Central memory CD4-positive, alpha-beta T cell (primary cell): ENCODE results near the gene TTC39B.

Experiments
- DNase-seq: peaks from one replicate; pipeline ENCODE4 v3.0.0; 2022

Gene TTC39B

GRCh38 chr9:15160673-15161072 lies 146.3 kb downstream of the TTC39B start:
- DNase-seq: no peak

DNA sequence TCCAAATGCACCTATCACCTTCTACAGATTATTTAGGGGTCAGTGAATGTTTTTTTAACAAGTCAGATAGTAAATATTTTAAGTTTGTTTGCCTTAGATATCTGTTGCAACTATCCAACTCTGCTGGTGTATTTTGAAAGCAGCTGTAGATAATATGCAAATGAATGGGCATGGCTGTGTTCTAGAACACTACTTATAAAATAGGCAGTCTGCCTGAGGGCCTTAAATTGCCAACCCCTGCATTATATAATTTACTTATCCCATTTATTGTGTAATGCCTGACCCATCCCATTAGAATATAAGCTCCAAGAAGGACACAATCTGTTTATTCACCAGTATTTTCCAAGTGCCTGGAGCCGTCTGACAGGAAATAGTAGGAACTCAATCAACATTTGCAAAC lies 149.0 kb downstream of the TTC39B start:
- DNase-seq: no peak

DNA sequence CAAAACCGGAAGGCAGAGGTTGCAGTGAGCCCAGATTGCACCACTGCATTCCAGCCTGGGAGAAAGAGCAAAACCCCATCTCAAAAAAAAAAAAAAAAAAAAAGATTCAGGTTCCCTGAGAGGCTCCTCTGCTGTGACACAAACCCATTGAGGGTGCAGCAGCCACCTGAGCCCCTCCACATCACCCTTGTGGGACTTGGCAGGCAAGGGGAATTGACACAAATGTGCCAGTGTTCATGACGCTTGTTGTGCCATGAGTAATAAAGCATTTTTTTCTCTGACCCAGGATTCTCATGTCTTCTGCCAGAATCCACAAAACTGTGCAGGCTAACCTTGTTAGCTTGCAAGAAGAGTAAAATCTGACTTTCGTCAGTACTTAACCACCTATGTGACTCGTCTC lies 149.6 kb downstream of the TTC39B start:
- no peak for DNase-seq

- DNase-seq: no peak
Measured at GRCh38 chr9:15156241-15156640, 150.8 kb downstream of the TTC39B start.

- DNase-seq: no peak
Measured at GRCh38 chr9:15155826-15156225, 151.2 kb downstream of the TTC39B start.

DNA sequence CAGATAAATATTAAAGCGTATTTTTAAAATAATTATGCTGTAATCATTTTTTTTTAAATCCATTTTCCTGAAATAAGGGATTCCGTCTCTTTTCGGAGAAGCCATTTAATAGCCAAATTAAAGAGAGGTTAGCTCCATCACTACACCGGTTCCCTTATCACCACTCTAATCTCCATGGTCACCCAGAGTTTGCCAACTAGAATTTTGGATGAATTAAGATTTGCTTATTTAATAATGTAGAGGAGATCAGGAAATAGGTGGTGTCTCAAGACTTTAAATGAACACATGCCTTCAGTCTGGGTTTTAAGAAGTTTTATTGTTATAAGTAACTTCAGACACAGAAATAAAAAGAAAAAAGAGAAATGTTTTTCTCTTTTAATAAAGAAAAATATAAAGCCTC lies 151.7 kb downstream of the TTC39B start:
- no peak for DNase-seq

DNA sequence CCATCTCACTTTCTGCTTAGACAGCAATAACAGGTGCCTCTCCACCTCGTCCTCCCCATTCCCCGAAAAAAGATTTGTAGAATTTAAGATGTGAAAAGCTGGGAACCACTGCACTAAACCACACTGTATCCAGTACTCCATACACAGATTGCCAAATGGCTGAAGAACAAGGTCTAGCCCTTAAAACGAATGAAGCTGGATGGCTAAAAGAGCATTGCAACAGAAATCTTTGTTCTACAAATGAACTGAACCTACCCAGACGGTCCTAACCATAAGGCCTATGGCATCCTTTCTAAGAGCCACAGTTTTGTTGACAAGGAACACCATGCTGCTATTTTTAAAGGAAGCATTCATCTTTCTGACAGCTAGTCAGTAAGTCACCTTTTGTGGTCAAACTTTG lies 152.3 kb downstream of the TTC39B start:
- DNase-seq: no peak

- DNase-seq: no peak
Measured at GRCh38 chr9:15153961-15154360, 153.1 kb downstream of the TTC39B start.

DNA sequence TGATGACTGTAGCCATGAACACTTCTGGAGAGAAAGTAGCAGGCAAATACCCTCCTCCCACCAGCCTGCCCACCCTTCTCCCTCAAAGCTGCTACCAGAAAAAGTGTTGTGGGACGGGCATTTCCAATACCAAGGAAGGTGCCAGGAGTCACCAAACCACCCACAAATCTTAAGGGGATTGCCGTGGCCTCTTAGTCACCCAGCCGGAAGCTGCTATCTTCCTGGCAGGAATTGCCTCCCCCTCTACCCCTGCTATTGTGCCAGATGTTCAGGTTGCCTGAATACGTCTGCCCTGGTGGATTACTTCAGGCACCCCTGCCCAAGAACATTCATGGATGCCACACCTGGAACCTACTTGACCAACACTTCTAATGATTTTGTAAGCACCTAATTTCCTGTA lies 156.1 kb downstream of the TTC39B start:
- DNase-seq: no peak

GRCh38 chr9:15149450-15149849 lies 157.6 kb downstream of the TTC39B start:
- no peak for DNase-seq

DNA sequence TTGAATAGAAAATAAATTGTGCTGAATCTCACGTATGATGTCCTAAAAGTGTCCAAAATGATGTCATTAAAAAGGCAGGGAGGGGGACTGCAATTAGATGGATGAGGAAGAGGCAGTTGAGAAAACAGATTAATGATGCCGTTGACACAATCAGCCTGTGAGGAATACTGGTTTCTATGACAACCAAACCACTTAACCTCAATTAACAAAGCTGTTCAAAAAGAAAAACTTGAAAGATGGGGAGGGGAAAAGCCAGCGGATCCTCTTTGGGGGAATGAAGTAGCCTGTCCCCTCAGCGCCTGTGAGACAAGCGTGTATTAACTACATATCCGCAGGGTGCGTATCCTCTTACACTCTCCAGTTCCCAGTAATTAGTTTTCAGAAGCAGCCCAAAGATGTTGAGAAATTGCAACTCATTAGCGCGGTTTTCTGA lies 160.7 kb downstream of the TTC39B start:
- no peak for DNase-seq

GRCh38 chr9:15144622-15145061 lies 162.4 kb downstream of the TTC39B start:
- DNase-seq: no peak

- peak; percentile 10 for DNase-seq
Measured at GRCh38 chr9:15142878-15143534, 164.0 kb downstream of the TTC39B start.

- DNase-seq: no peak
Measured at GRCh38 chr9:15140051-15140450, 167.0 kb downstream of the TTC39B start.

DNA sequence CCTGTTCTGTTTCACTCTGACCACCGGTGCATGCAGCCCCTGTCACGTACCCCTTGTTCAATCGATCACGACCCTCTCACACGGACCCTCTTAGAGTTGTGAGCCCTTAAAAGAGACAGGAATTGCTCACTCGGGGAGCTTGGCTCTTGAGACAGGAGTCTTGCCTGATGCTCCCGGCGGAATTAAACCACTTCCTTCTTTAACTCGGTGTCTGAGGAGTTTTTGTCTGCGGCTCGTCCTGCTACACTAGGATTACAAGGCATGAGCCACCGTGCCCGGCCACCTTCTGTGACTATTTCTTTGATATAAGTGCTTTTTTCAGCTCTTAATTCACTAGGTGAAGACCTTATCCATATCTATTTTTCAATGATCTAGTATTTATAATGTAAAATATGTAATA lies 167.5 kb downstream of the TTC39B start:
- DNase-seq: no peak

DNA sequence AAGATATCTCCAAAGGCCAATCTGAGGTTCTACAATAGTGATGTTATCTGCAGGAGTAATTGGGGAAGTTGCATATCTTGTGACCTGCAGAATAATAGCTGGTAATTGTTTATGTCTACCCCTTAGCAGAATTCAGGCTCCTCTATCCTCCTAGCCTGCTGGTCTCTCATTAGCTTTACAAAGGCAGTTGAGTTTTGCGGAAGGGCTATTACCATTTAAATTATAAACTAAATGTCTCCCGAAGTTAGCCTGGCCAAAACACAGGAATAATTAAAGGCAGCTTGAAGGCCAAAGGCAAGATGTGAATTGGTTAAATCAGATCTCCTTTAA lies 168.7 kb downstream of the TTC39B start:
- DNase-seq: no peak

DNA sequence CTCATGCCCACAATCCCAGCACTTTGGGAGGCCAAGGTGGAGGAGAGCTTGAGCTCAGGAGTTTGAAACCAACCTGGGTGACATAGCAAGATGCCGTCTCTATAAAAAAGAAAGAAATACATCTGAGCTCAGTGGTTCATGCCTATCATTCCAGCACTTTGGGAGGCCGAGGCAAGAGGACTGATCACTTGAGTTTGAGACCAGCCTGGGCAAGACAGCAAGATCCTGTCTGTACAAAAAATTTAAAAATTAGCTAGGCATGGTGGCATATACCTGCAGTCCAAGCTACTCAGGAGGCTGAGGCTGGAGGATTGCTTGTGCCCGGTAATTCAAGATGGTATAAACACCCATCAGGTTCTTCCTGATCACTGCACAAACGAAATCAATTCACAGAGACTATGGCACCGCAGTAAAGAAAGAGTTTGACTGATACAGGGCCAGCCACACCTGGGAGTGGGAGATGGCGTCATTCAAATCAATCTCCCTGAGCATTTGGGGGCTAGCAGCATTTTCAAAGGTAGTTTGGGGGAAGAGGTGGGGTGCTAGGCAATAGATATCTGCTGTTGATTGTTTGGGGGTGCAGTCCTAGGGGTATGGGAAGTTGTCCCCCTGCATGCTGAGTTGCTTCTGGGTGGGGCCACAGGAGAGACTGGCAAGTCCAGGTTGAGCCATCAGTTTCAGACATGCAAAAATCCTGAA lies 169.2 kb downstream of the TTC39B start:
- DNase-seq: no peak

DNA sequence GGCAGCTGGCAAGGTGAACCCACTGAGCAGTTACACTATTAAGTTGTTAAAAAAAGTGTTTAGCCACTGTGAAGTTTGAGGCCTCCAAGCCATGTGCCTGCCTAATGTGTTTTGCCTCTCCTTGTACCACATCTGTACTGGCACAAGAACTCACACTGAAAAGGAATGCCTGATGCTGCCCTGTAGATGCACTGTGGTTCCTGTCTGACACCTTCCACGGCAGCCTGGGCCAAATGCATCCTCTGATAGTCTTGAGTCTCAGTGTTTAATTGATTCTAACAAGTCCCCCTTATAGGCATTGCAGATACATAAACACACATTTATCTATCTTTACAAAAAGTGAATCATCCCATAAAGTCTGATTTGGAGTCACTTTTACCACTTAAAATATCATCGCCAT lies 169.9 kb downstream of the TTC39B start:
- DNase-seq: no peak

GRCh38 chr9:15136646-15137045 lies 170.4 kb downstream of the TTC39B start:
- DNase-seq: no peak

- DNase-seq: peak; percentile 47
Measured at GRCh38 chr9:15135164-15135792, 171.7 kb downstream of the TTC39B start.

- no peak for DNase-seq
Measured at GRCh38 chr9:15133488-15133887, 173.5 kb downstream of the TTC39B start.

GRCh38 chr9:15132091-15132490 lies 174.9 kb downstream of the TTC39B start:
- no peak for DNase-seq

GRCh38 chr9:15131094-15131493 lies 175.9 kb downstream of the TTC39B start:
- no peak for DNase-seq

- no peak for DNase-seq
Measured at GRCh38 chr9:15127831-15128230, 179.2 kb downstream of the TTC39B start.
